ENCODE measurements around the gene GJD3. TPM values are rescaled to one million over a fixed set of nuclear protein-coding genes. Genes with fewer than 3 reads are reported as not detected.

The GJD3 gene
- total RNA-seq, 2 experiments from 2014 or later, result not detected

DNA sequence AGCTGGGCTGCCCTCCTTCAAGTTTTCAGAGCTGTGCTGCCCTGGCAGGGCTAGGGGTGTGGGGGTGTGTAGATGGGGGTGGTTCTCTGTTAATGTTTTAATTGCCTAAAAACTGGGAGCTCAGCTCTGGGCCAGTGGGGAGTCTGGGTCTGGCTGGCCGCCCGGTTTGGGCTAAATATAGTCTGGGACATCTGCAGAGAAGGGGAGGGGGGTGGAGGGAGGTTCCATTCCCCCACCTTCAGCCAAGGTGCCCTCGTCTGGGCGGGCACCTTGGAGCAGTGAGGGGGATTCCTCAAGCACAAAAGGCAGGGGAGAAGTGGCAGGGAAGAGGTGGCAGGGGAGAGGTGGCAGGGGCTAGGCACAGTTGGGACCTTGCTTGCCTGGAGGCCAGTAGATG is 42.6 kb downstream of the GJD3 start:
- Histone ChIP-seq H4K20me1 (ENCODE audit: insufficient read depth, low read length) (peaks cover 23% of the 10 kb centered on the region), H3K27ac (ENCODE audit: low read depth, low read length, poor library complexity, severe bottlenecking) (peak overlapping the region; percentile 32), H3K36me3 (ENCODE audit: insufficient read depth, low read length) (no peaks in the 10 kb centered on the region), H3K79me2 (ENCODE audit: insufficient read depth, low read depth, low read length) (no peaks in the 10 kb centered on the region), H3K9me2 (ENCODE audit: insufficient read depth, low read length) (no peaks in the 10 kb centered on the region), H3K4me1 (ENCODE audit: insufficient read depth, low read length, poor library complexity, severe bottlenecking) (peaks cover 82% of the 10 kb centered on the region), H3K9me3 (ENCODE audit: low read length) (no peaks in the 10 kb centered on the region), H3K4me2 (ENCODE audit: low read length) (peak overlapping the region; percentile 79), H2AFZ (ENCODE audit: low read length) (no peak overlapping the region), H3K4me3 (ENCODE audit: low read depth, low read length, poor library complexity, severe bottlenecking) (peak overlapping the region; percentile 56)
- ChIA-PET CTCF (ENCODE audit: unreplicated experiment) (no interaction called here), POLR2A (interaction anchor here (0.6 to 0.9 kb wide), 2 partner anchors 159 to 209 kb away, joined by 3 to 5 read pairs; no protein-coding TSS in a partner anchor)
- intact Hi-C loops (cut with micrococcal nuclease; ENCODE audit: unreplicated experiment), result loop anchor here (1.0 kb wide), 1 partner anchor 19 kb away; no protein-coding TSS in a partner anchor
- BruUV-seq (replicated peaks), result no TSS peak
- TF ChIP-seq, protein P1, sequence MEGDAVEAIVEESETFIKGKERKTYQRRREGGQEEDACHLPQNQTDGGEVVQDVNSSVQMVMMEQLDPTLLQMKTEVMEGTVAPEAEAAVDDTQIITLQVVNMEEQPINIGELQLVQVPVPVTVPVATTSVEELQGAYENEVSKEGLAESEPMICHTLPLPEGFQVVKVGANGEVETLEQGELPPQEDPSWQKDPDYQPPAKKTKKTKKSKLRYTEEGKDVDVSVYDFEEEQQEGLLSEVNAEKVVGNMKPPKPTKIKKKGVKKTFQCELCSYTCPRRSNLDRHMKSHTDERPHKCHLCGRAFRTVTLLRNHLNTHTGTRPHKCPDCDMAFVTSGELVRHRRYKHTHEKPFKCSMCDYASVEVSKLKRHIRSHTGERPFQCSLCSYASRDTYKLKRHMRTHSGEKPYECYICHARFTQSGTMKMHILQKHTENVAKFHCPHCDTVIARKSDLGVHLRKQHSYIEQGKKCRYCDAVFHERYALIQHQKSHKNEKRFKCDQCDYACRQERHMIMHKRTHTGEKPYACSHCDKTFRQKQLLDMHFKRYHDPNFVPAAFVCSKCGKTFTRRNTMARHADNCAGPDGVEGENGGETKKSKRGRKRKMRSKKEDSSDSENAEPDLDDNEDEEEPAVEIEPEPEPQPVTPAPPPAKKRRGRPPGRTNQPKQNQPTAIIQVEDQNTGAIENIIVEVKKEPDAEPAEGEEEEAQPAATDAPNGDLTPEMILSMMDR (conservative IDR thresholded peaks at IDR 0.05; ENCODE audit: low read length), result no peak
- TF ChIP-seq EZH2phosphoT487 (IDR thresholded peaks at IDR 0.05; ENCODE audit: borderline replicate concordance, low read depth, low read length), result no peak
- DNase-seq (ENCODE audit: low spot score), result no peak

DNA sequence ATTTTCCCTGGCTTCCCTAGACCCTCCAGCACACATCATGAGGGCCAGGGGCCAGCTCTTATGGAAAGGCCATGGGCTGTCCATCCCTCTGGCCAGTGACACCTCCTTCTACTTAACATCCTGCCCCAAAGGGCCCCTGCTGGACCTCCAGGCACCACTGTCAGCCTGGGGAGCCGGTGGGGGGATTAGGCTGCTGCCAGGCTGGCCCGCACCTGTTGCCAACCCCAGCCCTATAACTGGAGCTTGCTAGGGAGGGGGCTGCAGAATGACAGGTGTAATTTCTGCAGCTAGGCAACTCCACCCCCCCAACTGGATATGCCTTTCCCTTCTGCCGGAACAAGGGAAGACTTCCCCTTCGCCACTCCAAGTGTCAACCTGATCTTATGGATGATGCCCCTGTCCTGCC is 43.0 kb downstream of the GJD3 start:
- TF ChIP-seq, protein P1 (conservative IDR thresholded peaks at IDR 0.05; ENCODE audit: low read length), result no peak
- no peak for TF ChIP-seq EZH2phosphoT487 (IDR thresholded peaks at IDR 0.05; ENCODE audit: borderline replicate concordance, low read depth, low read length)
- H3K36me3 ChIP-seq (ENCODE audit: insufficient read depth, low read length), result no peaks in the 10 kb centered on the region
- peaks cover 78% of the 10 kb centered on the region for H3K4me1 ChIP-seq (ENCODE audit: insufficient read depth, low read length, poor library complexity, severe bottlenecking)
- no peaks in the 10 kb centered on the region for H3K79me2 ChIP-seq (ENCODE audit: insufficient read depth, low read depth, low read length)
- intact Hi-C loops (cut with micrococcal nuclease; ENCODE audit: unreplicated experiment), result no loop called here
- H3K27ac ChIP-seq (ENCODE audit: low read depth, low read length, poor library complexity, severe bottlenecking), result no peak overlapping the region
- no peak overlapping the region for H2AFZ ChIP-seq (ENCODE audit: low read length)
- H3K4me2 ChIP-seq (ENCODE audit: low read length), result peak overlapping the region; percentile 79
- no peaks in the 10 kb centered on the region for H3K9me3 ChIP-seq (ENCODE audit: low read length)
- H3K9me2 ChIP-seq (ENCODE audit: insufficient read depth, low read length), result no peaks in the 10 kb centered on the region
- peaks cover 21% of the 10 kb centered on the region for H4K20me1 ChIP-seq (ENCODE audit: insufficient read depth, low read length)
- ChIA-PET POLR2A (interaction anchor here (0.9 kb wide), 1 partner anchor 209 kb away, joined by 3 read pairs; no protein-coding TSS in a partner anchor), CTCF (ENCODE audit: unreplicated experiment) (no interaction called here)
- no TSS peak for BruUV-seq (replicated peaks)
- DNase-seq (ENCODE audit: low spot score), result no peak
- peak overlapping the region; percentile 56 for H3K4me3 ChIP-seq (ENCODE audit: low read depth, low read length, poor library complexity, severe bottlenecking)

DNA sequence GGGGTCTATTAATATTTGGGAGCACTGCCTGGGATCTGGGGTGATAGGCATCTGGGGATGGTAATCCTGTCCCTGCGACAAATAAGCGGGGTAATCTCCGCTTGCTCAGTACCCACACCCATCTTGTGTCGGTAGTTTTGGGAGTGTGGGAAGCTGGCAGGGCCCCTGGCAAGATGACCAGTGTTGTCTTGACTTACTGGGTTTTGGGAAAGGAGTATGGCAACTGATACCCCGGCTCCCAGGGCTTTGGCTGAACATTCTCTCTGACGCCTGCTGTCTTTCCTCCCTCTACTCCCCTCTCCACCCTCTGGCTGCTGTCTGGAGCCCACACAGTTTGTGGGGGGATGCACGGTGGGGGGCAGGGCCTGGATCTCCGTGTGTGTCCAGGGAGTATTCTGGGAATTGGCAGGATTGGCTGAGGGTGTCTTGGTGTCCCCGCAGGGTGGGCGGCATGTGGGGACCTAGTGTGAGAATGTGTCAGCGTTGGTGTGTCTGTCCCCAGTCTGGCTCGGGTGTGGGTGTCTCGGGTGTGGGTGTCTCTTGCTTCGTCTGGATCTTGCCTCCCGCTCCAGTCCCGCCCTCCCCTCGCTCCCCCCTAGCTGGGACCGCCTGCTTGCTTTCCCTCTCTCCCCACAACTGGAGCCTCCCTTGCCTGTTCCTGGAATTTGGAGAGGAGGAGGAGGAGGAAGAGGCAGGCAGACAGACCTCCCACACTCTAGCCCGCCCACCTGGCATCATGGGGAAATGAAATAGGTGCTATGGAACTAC is 43.6 kb downstream of the GJD3 start:
- TF ChIP-seq, protein P1 (conservative IDR thresholded peaks at IDR 0.05; ENCODE audit: low read length), result no peak
- no peak for TF ChIP-seq EZH2phosphoT487 (IDR thresholded peaks at IDR 0.05; ENCODE audit: borderline replicate concordance, low read depth, low read length)
- Histone ChIP-seq H3K79me2 (ENCODE audit: insufficient read depth, low read depth, low read length) (no peaks in the 10 kb centered on the region), H3K4me2 (ENCODE audit: low read length) (peak overlapping the region; percentile 79; the same call in 1 of the 2 replicates), H3K9me3 (ENCODE audit: low read length) (no peaks in the 10 kb centered on the region), H2AFZ (ENCODE audit: low read length) (no peak overlapping the region), H3K4me3 (ENCODE audit: low read depth, low read length, poor library complexity, severe bottlenecking) (no peak overlapping the region), H4K20me1 (ENCODE audit: insufficient read depth, low read length) (peaks cover 15% of the 10 kb centered on the region), H3K27ac (ENCODE audit: low read depth, low read length, poor library complexity, severe bottlenecking) (no peak overlapping the region), H3K36me3 (ENCODE audit: insufficient read depth, low read length) (no peaks in the 10 kb centered on the region), H3K4me1 (ENCODE audit: insufficient read depth, low read length, poor library complexity, severe bottlenecking) (peaks cover 72% of the 10 kb centered on the region), H3K9me2 (ENCODE audit: insufficient read depth, low read length) (no peaks in the 10 kb centered on the region)
- POLR2A ChIA-PET, result no interaction called here
- DNase-seq (ENCODE audit: low spot score), result no peak
- BruUV-seq (replicated peaks), result no TSS peak
- CTCF ChIA-PET (ENCODE audit: unreplicated experiment), result no interaction called here
- intact Hi-C loops (cut with micrococcal nuclease; ENCODE audit: unreplicated experiment), result no loop called here

Measured in OCI-LY7 (cell line).